Measurements from ENCODE around the gene IZUMO3. TPM values are rescaled to one million over a fixed set of nuclear protein-coding genes. Genes with fewer than 3 reads are reported as not detected.
"Not testable (repeated sequence)": the region's sequence is repeated elsewhere in the genome, so short reads cannot be mapped to it uniquely, and the experiment has no call there.

Gene IZUMO3, protein sequence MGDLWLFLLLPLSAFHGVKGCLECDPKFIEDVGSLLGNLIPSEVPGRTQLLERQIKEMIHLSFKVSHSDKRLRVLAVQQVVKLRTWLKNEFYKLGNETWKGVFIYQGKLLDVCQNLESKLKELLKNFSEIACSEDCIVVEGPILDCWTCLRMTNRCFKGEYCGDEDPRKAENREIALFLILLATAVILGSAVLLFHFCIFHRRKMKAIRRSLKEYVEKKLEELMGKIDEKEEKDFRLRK
- not detected in 2 replicates for total RNA-seq

DNA sequence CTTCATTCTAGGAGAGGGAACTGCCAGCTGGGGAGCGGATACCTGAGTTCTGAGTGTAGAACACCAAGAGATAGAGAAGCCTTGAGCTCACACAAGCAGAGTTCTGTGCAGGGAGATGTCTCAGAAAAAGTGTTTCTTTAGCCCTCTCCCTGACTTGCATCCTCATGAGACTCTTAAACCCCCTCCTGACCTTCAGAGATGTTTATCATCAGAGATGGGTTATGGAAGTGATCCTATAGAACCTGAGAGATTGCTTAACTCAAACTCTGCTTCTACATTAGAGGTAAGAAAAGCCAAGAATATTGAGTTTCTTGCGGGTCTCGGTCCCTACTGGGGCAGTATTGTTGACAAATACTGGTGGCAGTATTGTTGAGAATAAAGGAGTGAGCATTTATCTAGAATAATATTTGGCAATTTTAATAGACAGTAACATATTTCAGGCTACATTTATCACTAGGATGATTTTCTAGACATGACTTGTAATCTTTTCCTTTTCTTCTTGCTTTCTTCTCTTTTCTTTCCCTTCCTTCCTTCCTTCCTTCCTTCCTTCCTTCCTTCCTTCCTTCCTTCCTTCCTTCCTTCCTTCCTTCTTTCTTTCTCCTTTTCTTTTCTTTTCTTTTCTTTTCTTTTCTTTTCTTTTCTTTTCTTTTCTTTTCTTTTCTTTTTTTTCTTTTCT is at the start of gene IZUMO3:
IZUMO3 (minus strand) TSS at position 51 of the 676 bp plus-strand sequence. CDS start 248 bp downstream, outside the sequence.
- intact Hi-C loops (cut with micrococcal nuclease): no loop called here

DNA sequence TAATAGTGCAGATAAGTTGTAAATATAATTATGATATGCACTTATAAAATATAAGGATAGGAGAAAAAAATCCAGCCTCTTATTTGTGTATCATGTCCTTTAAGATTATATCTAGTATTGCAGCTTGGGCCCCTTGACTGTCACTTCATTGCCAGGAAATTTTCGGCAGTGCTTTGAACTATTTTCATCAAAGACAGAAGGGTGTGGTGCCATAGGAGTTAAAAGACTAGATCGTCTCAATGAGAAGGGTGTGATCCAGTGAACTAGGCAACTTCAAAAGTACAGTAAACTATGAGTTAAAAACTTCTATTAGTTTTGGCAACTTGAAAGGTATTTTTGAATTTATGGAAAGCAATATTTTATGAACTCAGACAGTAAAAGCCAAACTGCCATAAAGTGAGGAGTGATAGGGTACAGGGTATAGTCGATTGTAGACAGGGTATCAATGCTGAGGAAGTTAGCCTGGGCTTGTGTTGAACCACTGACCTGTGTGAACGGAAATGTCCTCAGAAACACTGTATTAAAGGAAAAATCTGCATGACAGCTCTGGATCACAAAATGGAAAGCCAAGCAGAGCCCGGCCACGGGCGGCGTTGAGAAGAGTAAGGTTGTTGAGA is 48.6 kb upstream of the IZUMO3 start:
- intact Hi-C loops (cut with micrococcal nuclease): no loop called here

DNA sequence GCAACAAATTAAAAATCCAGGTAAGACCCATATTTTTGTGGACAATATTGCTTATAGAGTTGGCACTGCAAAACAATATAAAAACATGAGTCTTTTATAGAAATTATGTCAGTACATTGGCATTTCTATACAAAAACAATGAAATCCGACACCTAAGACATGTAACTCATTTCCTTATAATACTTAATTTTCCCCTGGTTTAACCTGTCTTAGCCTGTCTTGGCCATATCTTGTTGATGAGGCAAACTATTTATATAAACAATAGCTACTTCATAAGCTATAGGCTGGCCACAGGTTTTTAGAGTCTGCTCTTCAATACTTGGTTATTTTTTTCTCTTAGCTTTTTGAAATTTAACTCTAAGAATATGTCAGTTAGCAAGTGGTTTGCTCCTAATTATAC is 44.7 kb upstream of the IZUMO3 start:
- intact Hi-C loops (cut with micrococcal nuclease): no loop called here

DNA sequence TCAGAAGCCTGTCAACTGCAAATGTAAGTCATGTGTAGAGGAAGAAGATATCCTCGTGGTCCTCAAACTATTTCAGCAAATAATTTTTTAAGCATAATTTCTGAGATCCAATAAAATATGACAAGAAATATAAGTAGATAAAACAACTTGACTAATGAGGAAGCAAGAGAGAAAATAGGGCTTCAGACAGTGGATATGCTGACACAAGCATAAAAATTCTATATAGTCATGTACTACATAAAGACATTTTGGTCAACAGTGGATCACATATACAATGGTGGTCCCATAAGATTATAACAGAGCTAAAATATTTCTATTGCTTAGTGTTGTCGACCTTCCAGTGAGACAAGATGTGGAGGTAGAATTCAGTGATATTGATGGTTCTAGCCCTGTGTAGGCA is 42.2 kb upstream of the IZUMO3 start:
- intact Hi-C loops (cut with micrococcal nuclease): no loop called here

DNA sequence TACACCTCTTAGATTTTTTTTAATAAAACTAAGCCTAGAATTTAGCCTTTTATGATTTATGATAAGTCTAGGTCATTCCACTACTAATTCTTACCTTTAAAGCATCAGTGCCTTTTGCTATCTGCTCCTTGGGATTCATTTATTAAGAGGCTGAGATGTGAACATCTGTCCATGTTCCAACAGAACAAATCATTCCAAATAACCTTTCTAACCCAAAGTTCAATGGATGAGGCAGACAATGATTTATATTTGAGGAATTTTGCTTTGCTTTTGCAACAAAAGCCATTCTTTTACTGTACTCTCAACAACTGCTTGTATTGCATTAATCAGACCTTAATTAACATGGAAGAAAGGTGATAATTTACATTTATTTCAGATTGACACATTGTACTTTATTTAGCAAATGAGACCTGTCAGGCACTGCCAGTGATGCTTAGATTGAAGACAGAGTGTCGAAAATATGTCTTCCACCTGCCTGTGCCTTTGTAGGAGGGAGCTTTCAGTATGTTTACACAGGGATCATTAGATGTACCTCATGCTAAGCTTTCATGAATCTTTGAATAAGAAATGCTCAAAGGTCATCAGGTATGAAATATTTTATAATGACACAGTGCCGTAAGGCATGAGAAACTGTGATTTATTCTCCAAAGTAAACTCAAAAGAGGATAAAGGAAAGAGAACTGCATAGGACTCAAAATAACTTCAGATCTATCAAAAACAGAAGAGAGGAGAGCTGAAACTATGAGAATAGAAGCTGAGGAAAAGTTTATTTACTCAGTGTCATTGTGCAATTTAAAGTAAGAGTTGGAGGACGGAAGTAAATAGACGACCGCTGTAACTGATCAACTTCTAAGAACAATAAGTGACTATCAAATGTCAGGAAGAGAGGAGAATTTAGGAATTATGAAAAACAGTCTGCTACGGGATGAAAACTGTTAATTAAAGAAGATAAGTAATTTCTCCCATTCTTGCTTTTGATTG is 36.7 kb upstream of the IZUMO3 start:
- intact Hi-C loops (cut with micrococcal nuclease): no loop called here

DNA sequence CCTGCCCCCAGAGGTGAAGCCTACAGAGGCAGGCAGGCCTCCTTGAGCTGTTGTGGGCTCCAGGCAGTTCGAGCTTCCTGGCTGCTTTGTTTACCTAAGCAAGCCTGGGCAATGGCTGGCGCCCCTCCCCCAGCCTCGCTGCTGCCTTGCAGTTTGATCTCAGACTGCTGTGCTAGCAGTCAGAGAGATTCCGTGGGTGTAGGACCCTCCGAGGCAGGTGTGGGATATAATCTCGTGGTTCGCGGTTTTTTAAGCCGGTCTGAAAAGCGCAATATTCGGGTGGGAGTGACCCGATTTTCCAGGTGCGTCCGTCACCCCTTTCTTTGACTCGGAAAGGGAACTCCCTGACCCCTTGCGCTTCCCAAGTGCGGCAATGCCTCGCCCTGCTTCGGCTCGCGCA is 34.3 kb upstream of the IZUMO3 start:
- intact Hi-C loops (cut with micrococcal nuclease): not testable (repeated sequence)

DNA sequence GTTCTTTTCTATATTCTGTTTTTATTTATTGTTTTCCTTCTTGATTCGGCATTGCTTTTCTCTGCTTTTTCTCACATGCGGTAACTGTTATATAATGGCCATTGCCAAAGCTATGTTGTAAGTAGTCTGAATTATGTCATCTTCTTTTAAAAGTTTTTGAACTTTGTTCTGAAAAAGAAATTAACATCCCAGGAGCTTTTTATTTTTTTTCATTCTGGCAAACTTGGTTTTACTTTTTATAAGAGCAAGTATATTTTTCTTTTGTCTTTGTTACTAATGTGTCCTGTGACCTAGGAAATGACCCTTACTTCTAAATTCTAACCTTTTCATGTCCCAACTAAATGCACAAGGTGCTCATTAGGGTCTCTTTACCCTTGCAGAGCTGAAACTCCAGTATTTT is 26.7 kb upstream of the IZUMO3 start:
- intact Hi-C loops (cut with micrococcal nuclease): no loop called here

DNA sequence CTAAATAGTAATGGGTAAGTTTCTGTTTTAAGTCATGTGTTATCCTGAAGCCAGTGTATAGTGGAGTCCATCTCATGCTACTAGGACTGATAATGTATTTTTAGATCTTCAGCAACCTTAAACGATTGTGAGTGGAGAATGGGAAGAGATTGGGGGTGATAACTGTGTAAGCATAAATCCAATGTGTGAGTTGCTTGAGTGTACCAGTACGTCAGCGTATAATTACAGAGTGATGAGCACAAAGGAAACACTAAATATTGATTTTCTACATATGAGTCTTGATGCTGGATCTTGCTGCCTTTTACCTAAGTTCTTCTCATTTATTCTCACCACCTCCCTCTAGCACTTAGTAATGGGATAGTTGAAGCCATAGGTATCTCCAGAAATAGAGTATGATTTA is 16.3 kb upstream of the IZUMO3 start:
- intact Hi-C loops (cut with micrococcal nuclease): no loop called here

DNA sequence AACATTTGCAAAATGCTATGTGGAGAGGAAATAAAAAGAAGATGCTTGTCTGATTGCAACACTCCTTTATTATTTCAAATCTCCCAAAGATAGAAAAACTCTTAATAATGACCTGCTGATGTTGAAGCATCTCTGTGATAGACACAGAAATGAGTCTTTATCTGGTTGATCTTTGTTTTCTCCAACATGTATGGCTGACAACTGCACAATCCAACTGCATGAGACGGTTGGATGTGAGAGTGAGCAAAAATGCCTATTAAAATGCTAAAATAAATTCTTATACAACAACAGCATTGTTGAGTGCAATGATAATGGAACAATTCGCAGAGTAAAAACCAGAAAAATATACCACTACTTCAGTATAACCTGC is 7.5 kb upstream of the IZUMO3 start:
- intact Hi-C loops (cut with micrococcal nuclease): no loop called here

DNA sequence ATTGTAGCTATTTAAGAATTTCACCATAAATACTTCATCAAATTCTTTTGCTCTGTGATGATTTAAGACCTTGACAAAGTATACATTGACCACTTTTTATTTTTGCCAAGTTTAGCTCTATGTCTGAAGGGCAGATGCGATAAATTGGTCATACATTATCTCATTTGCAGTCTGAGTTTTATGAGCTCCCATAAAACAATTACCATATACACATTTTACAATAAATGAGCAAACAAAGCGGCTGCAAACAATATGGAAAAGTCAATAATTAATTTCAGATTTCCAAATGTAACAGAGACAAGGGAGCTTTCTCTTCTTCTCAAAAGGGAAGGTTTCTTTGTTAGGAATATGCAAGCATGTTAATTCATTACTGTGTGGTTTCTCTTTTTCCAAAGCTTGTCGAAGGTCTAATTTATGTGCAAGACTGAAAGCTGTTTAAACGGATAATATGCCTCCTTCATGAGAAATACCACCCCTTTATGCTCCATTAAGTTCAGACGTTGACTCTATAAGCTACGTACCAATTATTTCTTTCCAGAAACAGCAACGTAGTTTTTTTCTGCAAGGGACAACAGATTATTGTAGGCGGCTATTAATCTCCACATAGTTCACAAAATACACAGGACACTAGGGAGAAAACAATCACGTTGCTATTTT is 7.0 kb upstream of the IZUMO3 start:
- intact Hi-C loops (cut with micrococcal nuclease): no loop called here

DNA sequence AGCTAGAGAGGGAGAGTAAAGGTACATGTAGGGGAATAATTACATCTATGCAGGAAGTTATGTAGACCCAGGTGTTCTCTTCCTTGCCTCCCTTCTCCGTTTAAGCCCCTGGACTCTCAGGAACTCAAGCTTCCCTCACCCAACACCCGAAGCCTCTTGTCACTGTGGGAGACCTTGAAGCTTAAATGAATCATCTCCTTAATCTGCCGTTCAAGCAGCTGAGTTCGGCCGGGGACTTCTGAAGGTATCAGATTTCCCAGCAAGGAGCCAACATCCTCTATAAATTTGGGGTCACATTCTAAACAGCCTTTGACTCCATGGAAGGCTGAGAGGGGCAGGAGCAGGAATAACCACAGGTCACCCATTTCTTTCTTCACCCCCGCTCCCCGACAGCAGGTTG is 412 bp downstream of the IZUMO3 start:
- intact Hi-C loops (cut with micrococcal nuclease): no loop called here

DNA sequence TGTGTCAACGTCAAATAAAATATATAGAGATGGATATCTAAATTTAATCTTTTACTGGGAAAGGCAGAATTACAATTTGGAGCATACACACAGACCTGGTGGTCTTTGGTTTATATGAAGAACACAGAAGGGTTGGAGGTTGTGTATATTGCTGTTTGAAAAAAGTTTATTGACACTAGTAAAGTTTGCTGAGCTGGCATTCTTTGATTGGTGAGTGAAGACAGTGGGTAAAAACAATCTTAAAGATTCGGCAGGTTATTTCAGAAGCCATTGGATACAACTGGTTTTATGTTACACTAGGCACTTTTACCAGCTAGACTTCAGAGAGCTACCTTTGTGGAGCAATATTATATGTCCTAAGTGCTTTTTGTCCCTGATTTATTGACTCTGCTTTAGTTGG is 27.2 kb downstream of the IZUMO3 start:
- intact Hi-C loops (cut with micrococcal nuclease): no loop called here

DNA sequence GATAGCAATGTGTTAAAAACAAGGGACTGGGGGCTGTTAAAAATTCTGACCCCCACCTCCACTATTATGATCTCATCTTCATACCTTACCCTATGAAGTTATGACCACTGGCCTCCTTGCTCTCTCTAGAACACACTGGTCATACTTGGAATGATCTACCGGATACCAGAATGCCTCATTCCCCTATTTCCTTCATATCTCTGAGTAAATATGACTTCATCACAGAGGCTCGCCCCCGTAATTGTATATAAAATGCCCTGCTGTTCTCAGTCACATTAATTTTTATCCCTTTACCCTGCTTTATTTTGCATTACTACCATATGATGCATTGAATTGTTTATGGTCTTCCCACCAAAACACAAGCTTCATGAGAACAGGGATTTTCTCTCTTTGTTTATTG is 29.2 kb downstream of the IZUMO3 start:
- intact Hi-C loops (cut with micrococcal nuclease): no loop called here

DNA sequence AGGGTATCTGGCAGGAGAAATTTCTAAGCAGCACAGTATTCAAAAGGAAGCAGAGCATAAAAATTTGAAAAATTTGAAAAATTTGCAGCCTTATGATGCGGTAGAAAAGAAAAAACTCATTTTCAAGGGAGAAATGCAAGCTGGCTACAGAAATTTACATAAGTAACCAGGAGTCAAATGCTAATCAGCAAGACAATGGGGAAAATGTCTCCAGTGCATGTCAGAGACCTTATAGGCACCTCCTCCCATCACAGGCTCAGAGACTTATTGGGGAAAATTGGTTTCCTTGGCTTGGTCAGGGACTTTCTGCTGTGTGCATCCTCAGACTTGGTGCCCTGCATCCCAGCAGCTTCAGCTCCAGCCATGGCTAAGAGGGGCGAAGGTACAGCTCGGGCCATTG is 35.8 kb downstream of the IZUMO3 start:
- intact Hi-C loops (cut with micrococcal nuclease): no loop called here

DNA sequence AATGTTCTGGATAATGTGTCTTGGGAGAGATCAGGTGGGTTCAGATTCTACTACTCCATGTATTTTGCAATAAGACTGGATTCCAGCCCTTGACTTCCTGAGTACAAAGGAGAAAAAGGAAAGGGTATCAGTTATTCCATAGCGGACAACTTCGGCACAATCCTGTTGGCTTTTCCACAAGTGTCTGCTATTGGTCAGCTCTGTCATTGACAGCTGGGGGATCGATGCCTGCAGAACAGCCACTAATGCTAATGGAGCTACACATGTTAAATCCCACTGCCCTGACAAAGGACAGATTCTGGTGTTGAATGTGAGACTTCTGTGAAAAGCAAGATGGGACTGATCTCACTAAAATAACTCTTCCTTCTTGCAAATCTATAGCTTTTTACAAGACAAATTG is 41.2 kb downstream of the IZUMO3 start:
- intact Hi-C loops (cut with micrococcal nuclease): no loop called here

DNA sequence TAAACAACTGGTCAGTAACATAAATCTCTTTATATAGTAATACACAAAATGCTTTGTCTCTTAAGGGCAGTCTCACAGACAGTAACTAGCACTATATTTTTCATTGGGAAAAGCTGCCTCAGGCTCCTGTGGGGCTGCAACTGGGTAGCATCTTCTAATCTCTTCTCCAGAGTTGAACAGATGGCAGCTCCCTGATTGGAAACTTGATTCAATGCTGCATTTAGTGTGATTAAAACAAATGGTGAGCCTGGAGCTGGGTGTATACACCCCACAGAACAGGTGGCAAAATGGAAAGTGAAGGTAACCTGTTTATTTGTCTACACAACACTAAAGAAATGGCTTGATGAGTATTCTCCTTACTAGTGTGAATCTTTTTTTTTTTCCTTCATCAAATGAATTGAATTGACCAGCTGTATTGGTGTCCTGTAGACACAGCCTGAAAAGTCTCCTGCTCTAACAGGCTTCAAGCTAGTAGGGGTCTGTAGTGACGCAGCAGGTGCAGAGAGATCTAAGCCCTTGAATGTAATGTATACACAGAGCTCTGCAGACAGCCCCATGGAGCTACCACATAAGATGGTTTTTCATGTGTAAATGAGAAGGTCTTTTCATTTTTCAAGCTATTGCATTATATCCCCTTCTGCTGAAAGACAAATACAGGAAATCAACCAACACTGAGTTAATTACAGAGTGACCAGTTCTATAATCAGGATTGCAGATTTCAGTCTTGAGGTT is 43.3 kb downstream of the IZUMO3 start:
- intact Hi-C loops (cut with micrococcal nuclease): no loop called here

DNA sequence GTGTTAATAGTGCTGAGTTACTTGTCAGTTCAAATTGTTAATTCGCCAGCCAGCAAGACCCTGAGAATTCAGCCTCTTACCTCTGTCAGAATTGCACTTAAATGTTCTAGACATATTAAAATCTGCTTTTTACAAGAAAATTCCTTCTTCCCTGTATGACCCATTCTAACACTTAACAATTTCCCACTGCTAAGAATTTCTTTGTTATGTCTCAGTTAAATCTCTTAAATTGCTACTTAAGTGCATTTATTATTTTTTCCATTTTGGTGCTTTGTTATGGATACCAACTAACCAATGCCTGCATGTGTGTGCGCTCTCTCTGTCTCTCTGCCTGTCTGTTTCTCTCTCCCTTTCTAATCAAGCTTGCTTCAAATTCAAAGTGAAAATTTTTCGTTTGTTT is 44.9 kb downstream of the IZUMO3 start:
- intact Hi-C loops (cut with micrococcal nuclease): no loop called here

DNA sequence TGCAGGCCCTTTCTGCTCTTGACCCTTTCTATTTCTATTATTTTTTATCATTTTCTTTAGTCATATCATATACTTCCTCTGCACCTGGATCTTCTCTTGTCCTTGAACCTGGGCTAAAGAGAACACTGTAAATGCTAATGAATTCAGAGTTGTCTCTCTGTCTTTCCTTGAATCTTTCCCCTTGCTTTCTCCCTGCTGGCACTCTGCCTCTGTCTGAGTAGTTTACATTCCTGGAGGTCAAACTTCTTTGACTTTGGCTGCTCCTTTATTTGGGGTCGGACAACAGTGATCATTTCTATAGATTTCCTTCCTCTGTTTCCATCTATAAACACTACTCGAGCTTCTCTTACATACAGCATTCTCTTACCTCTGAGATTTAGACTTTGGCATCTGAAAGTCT is 47.1 kb downstream of the IZUMO3 start:
- intact Hi-C loops (cut with micrococcal nuclease): no loop called here

DNA sequence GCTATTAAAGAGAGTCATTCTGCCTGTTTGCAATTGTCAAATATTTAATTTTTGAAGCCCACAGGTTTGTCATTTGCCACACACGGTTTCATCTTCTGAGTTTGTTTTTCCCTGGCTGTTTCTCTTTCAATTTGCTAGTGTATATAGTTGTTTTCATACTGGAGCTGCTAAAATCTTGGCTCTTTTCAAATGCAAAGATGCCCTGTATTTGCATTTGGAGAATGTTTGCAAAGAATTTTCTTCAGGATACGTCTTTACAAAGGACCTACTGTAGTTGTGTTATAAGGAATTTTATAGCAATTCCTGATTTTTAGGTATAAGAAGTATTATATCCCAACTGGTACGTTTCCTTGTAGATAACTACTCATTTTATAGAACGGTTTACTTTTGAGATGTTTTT is 48.0 kb downstream of the IZUMO3 start:
- intact Hi-C loops (cut with micrococcal nuclease): no loop called here
